Effector CD4-positive, alpha-beta T cell (primary cell): ENCODE results near the gene LRBA.
"Not testable (repeated sequence)": the region's sequence is repeated elsewhere in the genome, so short reads cannot be mapped to it uniquely, and the experiment has no call there.

Experiments used
- DNase-seq: peaks from one replicate; pipeline ENCODE4 v3.0.0-alpha.2; 2020

The LRBA gene

GRCh38 chr4:150789864-150790263, 225.2 kb downstream of the LRBA start:
- DNase-seq = no peak

DNA sequence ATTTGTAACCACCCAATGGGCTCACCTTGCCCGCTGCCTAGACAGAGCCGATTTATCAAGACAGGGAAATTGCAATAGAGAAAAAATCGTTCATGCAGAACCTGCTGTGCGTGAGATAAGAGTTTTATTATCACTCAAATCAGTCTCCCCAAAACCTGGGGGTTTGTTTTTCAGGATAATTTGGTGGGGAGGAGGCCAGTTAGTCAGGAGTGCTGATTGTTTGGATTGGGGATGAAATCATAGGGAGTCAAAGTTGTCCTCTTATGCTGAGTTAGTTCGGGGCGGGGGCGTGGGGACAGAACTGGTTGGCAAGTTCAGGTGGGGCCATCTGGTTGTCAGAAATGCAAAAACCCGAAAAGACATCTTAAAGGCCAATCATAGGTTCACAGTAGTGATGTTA, 230.1 kb downstream of the LRBA start:
- DNase-seq = no peak

GRCh38 chr4:150784305-150784704, 230.8 kb downstream of the LRBA start:
- DNase-seq = no peak

GRCh38 chr4:150782921-150783320, 232.2 kb downstream of the LRBA start:
- no peak for DNase-seq

DNA sequence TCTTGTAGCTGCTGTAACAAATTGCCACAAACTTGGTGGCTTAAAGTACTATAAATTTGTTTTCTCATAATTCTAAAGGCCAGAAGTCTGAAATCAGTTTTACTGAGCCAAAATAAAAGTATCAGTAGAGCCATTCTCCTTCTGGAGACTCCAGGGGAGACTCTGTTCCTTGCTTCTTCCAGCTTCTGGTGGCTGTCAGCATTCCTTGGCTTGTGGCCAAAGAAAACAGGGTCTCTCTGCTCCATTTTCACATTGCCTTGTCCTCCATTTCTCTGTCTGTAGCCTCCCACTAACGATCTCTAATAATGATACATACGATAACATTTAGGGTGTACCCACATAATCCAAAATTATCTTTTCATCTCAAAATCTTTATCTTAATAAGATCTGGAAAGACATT, 232.8 kb downstream of the LRBA start:
- DNase-seq = no peak

GRCh38 chr4:150781191-150781590, 233.9 kb downstream of the LRBA start:
- no peak for DNase-seq

DNA sequence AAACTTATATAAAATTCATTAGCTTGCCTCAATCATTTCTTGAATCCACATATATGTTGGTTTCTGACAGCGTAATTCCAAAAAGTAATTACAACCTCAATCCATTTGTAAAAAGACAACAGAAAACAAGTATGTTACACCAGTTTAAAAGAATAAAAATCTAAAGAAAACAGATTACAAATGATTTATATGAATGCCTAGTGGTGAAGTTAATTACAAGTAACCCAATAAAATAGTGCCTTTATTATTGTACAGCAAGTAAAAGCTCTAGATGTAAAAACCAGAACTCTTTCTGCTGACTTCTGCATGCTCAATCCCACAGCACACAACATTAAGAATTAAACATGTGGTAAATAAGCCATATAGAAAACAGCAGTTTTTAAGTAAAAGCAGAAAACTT, 235.4 kb downstream of the LRBA start:
- DNase-seq = no peak

GRCh38 chr4:150773729-150774449, 241.2 kb downstream of the LRBA start:
- DNase-seq = no peak

GRCh38 chr4:150773032-150773431, 242.1 kb downstream of the LRBA start:
- no peak for DNase-seq

- no peak for DNase-seq
Measured at GRCh38 chr4:150771382-150771781, 243.7 kb downstream of the LRBA start.

- DNase-seq = no peak
Measured at GRCh38 chr4:150769845-150770244, 245.2 kb downstream of the LRBA start.

DNA sequence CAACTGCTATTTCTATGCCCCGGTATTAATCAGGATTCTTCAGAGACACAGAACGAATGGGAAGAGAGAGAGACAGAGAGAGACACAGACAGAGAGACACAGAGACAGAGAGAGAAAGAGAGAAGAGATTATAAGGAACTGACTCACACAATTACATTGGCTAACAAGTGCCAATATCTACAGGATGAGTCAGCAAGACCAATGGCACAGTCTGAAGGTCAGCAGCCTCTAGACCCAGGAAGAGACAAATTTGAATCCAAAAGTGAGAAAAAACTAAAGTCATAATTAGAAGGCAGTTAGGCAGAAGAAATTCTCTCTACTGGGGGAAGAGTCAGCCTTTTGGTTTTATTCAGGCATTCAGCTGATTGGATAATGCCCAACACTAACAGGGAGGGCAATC, 245.8 kb downstream of the LRBA start:
- DNase-seq = no peak

DNA sequence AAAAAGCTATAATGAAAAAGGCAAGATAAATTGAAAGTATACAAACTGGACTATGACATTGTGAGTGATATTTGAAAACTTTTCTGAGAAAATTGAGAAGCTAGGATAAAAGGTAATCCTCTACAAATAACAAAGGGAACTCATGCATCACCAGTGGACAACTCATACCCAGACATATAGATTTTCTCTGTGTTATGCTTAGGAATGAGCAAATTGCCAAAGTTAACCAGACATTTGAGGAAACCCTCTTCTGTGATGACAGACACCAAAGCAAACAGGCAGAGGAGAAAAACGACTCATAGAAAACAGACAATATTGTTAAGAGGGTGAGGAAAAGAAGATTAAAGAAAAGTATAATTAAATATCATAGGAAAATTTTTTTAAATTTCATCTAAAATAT, 246.6 kb downstream of the LRBA start:
- DNase-seq = no peak

DNA sequence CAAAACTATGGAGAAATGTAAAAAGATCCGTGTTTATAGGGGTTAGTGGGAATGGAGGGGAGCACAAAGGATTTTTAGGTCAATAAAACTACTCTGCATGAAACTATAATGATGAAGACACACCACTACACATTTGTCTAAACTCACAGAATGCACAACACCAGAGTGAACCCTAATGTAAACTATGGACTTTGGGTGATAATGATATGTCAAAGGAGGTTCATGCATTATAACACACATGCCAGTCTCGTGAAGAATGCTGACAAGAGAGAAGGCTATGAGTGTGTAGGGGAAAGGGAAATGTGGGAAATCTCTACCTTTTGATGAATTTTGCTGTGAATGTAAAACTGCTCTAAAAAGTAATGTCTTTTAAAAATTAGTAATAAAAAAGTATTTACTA, 249.9 kb downstream of the LRBA start:
- no peak for DNase-seq

- DNase-seq = no peak
Measured at GRCh38 chr4:150751648-150752047, 263.4 kb downstream of the LRBA start.

DNA sequence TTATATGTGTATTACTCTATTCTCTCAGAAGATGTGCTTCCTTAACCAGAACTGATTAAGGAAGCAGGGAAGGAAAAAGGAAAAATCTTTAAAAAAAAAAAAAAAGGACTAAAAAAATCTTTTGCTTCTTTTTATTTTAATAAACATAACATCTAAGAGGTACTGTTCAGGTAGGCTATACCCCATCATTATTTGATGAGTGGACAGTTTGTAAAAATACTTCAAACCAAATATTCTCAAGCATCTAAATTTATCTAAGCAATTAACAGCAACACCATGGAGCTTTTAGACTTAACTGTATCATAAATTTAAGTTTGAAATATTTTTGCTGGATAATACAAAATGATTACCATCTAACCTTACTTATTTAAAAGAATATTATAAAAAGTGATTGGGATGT, 264.3 kb downstream of the LRBA start:
- DNase-seq = no peak

- no peak for DNase-seq
Measured at GRCh38 chr4:150746156-150746555, 268.9 kb downstream of the LRBA start.

- DNase-seq = no peak
Measured at GRCh38 chr4:150744570-150744969, 270.5 kb downstream of the LRBA start.

DNA sequence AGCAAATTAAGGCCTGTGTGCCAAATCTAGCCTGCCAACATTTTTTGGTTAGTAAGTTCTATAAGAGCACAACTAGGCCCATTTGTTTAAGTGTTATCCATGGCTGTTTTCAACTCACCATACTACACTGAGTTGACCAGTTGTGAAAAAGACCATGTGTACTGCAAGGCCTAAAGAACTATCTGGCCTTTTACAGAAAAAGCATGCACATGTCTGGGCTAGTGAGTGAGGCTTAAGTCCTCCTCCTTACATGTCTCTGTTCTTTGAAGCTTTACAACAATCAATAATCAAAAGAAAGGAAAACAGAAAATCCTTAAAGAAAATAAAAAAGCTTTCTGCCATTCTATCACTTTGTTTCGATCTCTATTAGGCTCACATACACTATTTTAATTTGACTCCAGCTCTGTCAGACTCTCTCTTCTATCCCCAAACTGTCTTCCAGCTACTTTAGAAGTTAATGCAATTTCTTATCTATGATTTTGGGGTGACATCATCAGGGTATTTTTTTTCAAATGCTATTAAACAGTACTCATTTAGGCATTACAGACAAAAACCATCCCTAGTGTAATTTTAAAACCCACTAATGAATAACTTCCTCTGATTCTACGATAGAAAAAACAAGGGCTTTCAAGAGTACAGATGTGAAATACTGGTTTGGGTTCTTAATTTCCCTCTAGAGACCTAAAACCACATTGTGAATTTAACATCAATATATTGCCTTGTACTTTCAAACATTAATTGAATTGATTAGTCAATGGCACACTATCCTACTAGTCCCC, 271.3 kb downstream of the LRBA start:
- no peak for DNase-seq

GRCh38 chr4:150742930-150743329, 272.2 kb downstream of the LRBA start:
- DNase-seq = not testable (repeated sequence)

DNA sequence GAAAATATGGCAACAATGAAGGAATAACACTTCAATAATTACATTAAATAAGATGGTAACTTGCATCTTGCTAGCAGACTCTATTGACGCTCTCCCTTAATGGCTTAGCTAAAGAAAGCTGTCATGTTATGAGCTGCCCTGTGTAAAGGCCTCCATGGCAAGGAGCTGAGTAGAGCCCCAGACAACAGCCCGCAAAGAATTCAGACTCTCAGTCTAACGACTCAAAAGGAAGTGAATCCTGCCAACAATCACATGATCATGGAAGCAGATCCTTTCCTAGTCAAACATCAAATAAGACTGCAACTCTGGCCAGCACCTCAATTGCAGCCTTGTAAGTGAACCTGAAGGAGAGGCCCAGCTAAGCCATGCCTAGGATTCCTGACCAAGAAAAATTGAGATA, 275.5 kb downstream of the LRBA start:
- DNase-seq = no peak

- DNase-seq = no peak
Measured at GRCh38 chr4:150725957-150726523, 289.0 kb downstream of the LRBA start.

GRCh38 chr4:150723727-150724411, 291.2 kb downstream of the LRBA start:
- DNase-seq = no peak
